ENCODE results near the gene CDCP1.
"Not testable (repeated sequence)": the region's sequence is repeated elsewhere in the genome, so short reads cannot be mapped to it uniquely, and the experiment has no call there.

Gene CDCP1

DNA sequence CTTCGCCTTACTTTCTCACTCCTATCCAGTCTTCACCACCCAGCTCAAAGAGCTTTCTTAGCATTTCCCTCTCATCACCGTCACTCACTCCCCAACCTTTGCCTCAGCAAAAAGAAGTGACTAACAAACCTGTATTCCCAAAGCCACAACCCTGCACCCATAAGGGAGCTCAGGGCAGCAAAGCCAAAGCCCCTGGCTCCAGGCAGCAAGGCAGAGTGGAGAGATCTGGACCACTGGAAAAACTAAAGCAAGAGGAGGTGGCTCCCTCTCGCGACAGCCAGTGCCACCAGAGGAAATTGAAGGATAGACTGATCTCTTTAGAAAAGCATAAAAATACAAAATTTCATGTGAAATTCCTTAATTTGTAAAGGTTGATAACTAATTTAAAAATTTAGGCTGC is 25.1 kb upstream of the CDCP1 start:
- no peak for DNase-seq

DNA sequence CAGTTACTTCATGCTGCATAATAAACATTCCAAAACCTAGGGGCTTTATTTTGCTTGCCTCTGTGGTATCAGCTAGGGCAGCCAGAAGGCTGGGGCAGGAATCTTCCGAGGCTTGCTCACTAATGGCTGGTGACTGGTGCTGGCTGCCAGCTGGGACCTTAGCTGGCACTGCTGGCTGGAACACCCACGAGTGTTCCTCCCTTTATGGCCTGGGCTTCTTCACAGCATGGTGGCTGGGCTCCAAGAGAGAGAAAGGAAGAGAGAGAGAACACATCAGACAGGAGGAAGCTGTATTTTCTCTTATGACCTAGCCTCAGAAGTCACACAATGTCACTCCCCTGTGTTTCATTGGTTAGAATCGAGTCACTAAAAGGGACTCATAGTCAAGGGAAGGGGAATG is 23.9 kb upstream of the CDCP1 start:
- no peak for DNase-seq

DNA sequence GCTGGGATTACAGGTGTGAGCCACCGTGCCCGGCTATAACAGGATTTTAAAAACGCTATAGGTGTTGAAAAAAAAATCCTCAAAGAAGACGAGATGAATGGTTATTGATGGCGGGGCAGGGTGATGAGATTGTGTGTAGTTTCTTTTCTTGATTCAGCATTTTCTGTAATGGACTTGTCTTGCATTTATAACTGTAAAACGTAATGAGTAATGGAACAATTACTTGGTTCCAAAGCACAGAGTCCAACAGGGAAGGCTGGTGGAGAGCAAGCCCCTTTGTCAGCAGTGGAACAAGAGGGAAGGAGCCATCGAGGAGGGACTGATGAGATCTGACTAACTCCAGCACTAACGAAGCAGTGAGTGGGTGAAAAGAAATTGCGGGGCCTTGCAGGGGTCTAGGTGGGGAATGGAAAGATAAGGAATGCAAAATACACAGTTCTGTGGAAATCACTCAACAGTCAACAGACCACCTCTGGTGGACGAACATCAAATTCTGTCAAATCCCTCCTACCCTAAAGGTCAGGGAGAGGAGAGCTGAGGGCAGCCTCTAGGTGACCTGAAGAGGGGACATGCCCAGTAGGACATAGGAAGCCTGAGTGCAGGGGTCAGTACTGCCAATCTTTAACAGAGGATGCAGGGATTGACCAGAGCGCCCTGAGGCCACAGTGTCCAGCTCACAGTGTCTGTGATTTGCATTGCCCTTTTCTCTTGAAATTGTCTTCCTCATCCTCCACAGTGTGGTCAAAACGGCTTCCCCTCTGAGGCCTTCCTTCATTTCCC is 23.1 kb upstream of the CDCP1 start:
- no peak for DNase-seq

DNA sequence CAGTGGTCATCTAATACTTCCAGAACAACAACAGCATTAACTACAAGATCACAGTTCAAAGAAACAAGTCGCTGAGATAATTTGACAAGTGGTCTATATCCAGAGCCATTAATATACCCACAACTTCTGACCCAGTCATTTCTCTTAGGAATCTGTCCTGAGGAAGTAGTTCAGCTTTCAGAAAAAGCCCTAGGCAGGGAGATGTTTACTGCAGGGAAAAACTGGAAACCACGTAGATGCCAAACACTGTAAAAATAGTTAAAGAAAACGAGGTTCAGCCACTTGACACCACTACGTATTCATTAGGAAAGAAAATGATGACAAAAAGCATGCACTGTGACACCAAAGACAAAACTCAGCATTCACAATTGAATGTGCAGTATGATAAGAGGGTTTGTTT is 22.3 kb upstream of the CDCP1 start:
- DNase-seq: no peak

DNA sequence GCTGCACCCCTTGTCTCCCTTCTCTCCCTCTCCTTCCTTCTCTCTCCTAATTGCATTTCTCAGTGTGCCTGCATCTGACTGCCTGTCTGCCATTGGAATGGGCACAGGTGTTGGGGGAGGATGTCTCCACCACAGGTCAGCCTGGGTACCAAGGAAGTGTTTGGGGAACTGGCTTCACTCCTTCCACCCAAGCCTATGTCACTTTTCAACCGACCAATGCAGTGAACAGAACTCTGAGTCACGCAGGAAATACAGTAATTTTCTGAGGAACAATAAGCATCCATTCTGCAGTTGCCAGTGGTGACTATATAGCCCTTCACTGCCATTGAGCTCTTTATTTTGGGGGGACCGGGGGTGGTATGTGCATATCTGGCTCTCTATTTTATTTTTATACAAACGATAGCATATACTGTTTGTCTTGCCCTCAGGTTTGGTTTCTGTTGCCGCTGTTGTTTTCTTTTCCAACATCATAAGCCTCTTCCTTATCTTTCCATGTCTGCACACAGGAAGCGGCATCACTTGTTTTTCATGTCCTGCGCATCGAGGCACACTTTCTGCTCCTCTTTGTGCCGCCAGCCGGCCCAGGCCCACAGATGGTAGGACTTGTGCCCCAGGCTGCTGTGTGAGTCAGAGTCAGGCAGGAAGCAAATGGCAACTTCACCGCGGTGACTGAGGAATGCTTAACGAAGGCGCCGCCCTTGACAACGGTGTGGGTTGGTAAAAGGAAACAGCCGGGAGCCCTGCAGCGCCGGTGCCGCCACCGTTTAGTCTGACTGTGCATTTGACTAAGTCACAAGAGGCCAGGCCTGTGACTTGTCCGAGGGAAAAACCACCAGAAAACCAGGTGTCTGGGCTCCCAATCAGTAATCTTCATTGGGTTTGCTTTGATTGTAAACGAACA is 21.1 kb upstream of the CDCP1 start:
- peak; percentile 94 for DNase-seq

DNA sequence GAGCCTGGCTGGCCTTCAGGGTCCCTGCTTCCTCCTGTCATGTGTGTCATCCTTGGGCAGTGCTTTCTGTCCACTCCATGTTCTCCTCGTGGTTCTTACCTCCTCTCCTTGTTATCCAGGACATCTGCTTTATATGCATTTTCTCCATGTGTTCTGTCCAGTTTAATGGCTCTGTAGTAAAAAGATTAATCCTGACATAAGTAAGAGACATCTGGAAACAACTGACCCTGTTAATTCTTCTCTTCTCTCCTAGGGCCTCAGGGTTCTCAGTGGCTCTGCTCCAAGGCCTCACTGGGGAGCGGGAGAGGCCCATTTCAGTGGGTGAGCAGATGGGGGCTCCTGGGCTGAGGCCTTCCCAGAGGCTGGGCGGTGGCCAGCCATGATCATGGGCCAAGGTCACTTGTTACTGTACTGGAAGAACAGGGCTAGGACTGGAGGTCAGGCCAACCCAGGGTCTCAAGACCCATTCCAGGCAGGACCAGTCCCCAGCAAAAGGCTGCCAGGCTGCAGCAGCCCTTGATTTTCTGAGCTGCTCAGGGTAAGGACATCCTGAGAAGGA is 20.2 kb upstream of the CDCP1 start:
- no peak for DNase-seq

DNA sequence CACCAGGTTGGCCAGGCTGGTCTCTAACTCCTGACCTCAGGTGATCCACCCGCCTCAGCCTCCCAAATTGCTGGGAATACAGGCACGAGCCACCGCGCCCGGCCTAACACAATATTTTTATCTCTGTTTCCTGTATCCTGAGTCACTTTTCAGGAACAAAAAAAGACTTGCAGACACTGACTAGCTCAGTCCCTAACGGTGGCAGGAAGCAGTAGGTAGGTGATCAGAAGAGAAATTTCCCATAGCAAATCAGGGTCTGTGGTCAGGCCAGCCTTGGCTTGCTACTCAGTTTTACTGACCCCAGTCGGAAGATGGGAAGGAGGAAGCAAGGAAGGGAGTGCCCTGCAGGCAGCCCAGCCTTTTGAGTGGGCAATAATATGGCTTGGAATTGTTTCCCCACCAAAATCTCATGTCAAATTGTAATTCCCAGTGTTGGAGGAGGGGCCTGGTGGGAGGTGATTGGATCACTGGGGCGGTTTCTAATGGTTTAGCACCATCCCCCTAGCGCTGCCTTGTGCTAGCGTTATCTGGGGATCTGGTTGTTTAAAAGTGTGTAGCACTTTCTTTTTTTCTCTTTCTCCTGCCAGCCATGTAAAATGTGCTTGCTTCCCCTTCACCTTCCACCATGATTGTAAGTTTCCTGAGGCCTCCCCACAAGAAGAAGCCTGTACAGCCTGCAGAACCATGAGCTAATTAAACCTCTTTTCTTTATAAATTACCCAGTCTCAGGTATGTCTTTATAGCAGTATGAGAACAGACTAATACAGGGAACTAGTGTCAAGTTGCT is 19.5 kb upstream of the CDCP1 start:
- no peak for DNase-seq

DNA sequence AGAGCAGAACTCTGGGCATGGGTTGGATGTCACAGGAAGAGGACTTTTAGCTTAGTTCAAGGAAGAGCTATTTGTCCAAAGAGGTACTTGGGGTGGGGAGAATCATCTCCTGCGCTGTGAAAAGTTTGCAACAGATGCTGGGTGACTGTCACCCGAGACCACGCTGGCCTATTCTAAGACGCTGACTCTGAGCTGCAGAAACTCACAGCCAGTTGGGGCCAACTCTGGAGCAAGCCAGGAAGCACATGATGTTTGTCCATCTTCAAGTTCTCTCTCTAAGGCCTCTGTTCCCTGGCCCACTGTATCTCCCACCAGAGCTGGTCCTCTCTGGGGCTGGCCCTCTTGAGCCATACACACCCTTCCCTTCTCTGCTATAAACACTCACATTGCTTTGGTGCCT is 17.9 kb upstream of the CDCP1 start:
- no peak for DNase-seq

DNA sequence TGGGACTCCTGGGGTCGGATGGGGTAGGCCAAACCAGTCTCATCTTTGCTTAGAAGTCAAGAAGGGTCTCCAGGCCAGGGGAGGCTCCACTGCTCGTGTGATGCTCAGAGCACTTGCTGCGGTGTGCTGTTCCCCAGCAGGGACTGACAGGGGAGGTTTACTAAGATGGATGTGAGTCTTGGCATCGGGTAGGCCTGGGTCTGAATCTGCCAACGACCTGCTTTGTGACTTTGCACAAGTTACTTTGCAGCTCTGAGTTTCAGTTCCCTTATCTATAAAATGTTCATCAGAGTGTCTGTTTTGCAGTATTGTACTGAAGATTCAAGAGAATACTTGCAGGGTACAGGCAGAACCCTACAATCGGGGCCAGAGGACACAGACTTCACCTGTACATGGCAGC is 17.3 kb upstream of the CDCP1 start:
- no peak for DNase-seq

DNA sequence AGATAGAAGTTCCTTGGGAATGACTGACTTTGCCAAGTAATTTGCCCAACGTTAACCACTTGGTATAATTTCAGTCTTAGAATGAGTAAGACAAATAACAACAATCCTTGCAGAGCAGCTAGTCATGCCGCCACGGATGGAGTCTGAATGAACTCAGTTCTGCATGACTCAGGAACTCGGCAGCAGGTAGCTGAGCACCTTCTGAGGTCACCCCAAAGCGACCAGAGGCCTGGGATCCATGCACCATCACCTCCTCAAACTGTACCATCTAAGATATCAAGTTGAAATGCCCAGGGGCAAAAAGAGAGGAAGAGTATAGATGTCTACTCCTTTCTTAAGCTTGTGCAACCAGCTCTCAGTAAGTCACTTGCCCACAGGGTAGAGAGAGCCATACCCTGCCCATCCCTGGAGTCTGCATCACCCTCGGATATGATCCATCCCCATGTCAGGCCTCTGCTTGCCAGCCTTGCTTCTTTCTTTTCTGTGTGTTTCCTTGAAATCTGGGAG is 8.5 kb upstream of the CDCP1 start:
- peak; percentile 44 for DNase-seq

DNA sequence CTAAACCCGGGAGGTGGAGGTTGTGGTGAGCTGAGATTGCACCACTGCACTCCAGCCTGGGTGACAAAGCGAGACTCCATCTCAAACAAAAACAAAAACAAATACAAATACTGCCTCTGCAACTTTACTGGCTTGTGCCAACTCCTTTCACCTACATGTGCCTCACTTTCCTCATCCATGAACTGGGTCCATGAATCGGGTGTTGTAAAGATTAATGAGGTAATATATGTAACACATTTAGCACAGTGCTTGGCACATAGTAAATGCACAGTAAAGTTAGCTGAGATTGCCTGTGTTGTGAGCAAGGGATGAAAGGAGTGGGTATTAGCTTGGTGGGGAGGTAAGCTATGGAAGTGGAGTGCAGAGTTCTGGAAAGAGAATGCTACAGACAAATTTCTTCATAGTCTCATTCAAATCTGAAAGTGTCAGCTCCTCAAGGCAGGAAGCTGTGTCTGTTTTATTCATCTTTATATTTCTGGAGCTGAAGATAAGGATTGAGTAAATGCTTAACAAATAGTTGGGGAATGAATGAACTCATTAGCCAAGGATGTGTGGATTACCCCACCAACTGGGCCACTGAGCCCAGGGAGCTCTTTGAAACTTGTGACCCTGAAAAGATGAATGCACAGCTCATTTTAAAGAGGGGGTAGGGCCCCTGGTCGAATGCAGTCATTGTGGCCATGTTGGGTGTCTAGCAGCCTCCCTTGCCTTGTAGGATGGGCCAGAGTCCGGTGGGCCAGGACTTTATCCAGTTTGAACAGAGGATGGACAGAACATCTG is 7.7 kb upstream of the CDCP1 start:
- DNase-seq: no peak

DNA sequence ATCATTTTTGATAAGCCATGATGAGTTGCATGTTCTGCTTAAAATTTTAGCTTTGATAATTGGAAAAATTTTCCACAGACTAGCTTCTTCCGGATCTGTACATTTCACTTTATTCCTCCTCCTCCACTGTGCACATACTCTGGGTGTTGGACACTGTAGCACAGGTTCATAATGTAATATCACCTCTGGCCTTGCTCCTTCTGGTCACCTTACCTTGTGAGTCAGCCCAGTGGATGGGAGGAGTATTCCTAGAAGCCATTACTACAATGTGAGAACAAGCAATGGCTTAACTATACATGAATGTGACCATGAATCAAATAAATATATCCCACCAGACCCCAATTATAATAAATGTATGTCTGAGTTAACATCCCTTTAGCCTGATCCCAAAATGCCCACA is 6.1 kb upstream of the CDCP1 start:
- DNase-seq: no peak

DNA sequence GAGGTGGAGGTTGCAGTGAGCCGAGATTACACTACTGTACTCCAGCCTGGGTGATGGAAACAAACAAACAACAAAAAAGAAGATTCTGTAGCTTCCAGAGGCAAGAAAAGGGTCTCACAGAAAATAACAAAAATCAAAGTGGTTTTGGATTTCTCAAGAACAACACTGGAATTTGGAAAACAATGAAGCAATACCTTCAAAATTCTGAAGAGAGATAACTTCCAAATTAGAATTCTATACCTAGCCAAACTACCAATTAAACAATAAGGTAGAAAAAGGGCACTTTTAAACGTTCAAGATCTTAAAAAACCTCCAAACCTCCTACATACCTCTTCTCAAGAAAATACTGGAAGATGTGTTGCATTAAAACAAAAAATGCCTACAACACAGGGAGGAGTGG is 4.9 kb upstream of the CDCP1 start:
- DNase-seq: no peak

DNA sequence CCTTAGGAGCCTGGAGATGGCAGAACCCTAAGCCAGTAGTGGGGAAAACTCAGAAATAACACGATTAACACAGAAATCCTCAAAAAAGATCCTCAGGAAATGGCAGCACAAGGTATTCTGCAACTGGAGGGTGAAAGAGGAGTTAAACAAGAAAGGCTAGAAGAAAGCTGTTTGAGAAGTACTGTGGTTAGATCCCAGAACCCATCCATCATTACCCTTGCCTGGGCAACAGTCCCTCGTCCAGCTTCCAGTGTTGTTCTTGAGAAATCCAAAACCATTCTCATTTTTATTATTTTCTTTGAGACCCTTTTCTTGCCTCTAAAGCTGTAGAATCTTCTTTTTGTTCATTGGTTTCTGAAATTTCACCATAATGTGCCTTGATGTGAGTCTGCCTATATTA is 2.7 kb upstream of the CDCP1 start:
- no peak for DNase-seq

DNA sequence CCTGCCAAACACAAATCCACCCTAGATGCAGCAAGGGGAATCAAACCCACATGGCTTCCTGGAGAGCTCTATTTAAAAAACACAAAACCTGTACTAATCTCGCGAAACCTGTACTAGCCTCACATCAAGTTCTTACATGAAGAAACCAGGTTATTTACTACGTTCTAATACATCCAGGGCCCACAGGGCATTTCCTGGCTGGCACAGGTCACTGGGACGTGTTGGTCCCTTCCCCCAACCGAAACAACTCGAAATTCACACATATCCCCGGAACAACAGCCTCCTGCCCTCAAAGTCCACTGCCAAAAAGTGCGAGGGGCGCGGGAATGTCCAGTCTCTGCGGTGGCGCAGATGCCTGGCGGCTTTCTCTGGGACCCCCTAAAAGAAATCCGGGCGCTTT is 955 bp downstream of the CDCP1 start:
- DNase-seq: no peak

DNA sequence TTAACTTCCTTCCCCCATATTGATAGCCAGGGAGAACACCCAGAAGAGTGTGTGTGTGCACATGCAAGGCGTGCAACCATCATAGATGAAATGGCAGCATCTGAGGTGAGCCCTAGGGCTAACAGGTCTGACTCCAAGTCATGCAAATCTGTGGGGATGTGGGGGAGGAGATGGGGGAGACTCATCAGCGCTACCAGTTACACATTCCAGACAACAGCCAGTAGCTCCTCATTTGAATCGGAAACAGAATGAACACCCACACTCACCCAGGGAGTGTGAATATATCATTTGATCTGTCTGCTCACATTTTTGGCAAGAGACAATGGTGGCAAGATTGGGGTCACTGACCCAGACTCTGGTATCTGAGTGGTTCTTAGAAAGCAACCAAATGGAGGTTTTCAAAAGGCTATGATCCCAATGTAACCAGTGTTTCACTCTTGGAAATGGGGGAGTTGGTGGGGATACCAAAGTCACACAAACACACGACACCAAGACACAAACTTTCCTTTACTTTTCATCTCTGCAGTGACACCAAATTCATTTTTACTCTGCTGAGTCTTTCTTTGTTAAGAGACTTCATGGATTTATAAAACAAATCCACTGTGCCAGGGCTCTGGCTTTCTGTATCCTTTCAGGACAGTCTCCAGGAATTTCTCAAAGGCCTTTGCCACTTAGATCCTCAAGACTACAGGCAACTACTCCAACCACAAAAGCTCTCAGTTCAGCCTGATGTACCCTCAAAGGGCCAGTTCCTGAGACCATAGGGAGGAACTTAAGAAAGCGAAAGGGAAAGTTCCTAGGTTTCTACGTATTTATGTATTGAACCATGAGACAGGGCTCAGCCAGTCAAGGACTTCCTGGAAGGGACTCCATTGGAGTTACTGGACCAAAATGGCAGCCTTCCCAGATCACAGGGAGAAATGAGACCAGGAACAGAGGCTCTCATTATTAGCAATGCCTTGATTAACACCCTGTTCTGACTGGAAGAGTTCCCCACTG is 2.2 kb downstream of the CDCP1 start:
- no peak for DNase-seq

DNA sequence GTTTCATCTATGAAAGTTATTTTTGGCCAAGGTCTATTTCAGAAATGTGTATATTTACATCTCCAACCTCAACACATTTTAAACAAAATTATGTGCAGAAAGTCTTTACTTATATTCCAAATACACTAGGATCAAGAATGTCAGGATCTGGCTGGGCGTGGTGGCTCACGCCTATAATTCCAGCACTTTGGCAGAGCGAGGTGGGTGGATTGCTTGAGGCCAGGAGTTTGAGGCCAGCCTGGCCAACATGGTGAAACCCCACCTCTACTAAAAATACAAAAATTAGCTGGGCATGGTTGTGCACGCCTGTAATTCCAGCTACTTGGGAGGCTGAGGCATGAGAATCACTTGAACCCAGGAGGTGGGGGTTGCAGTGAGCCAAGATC is 5.4 kb downstream of the CDCP1 start:
- not testable (repeated sequence) for DNase-seq

DNA sequence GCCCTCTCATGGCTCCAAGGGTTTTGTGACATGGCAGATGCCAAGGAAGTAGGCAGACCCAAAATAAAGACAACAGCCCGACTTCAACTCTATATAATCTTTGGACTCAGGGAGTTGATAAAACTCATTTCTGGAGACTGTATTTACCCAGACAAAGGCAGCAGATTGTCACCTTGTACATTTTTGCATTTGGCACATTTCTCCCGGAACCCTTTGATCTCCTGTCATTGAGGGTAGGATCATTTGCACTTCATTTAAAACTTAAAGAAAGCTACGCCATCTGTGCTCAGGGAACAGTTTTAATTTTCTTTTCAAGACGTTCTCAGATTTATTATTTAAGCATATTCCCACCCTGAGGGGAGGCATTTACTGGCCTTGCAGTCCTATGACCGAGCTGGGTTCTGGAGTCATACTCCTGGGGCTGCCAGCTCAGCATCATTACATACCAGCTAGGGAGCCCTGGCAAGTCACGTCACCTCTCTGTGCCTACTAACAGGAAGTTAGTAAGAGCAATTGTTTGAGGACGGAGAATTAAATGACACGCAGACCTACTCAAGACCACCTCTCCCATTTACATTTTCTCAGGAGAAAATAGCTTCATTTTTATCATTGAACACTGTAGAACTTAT is 5.9 kb downstream of the CDCP1 start:
- peak; percentile 27 for DNase-seq

DNA sequence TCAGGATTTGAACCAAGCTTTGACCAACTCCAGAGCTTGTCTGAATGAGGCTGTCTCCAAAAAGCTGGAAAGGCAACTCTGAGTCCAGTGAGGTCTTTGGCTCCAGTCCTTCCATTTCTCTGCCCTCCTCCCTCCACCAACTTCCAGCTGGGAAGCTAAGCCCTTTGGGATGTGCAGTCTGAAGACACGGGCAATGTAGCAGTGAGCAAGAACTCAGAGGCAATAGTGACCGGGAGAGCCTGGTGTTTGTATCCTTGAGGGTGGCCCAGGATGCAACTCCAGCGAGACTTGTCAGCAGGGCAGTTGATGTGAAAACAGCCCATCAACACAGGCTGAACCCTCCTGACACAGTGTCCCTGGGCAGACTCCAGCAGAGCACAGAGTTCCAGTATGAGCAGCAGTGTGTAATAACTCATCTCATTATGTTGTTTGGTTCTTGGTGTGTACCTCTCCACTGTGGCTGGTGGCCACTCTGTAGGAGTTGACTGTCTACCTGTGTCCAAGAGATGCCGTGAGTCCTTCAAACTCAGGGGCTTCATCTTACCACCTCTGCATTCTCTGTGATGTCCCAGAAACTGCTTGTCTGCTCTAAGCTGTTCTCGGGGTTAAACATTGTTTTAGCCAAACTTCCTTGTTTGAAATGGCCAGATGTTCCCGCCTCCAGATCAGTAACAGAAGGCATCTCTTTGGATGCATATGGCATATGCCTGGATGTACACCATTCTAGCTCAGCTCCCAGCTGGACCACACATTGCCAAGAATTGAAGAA is 6.6 kb downstream of the CDCP1 start:
- DNase-seq: no peak

Data from T1000 (cell line).